Mucosa of descending colon (tissue), 3 donors: Measurements from ENCODE around the gene CDH15. TPM values are rescaled to one million over a fixed set of nuclear protein-coding genes. Genes with fewer than 3 reads are reported as not detected.

Experiments used
- ATAC-seq: fragments of 200-7000 bp; cut with Tn5 transposase; one replicate; pipeline ENCODE4 v1.9.1; 2020; ENCODE audit warnings: mild to moderate bottlenecking, moderate library complexity
- DNase-seq, 3 donors: peaks; one replicate each; pipeline ENCODE4 v3.0.0-alpha.2; 2020
- H3K36me3 ChIP-seq: fragments of 200-600 bp; one replicate; pipeline ENCODE4 v1.8.0; 2021; ENCODE audit warnings: low read depth, mild to moderate bottlenecking
- H3K4me1 ChIP-seq: fragments of 200-600 bp; one replicate; pipeline ENCODE4 v1.8.0; 2021; ENCODE audit warnings: low read depth, mild to moderate bottlenecking
- H3K4me3 ChIP-seq: fragments of 200-600 bp; one replicate; pipeline ENCODE4 v1.8.0; 2021; ENCODE audit warnings: mild to moderate bottlenecking
- H3K9me3 ChIP-seq: fragments of 200-600 bp; one replicate; pipeline ENCODE4 v1.8.0; 2021; ENCODE audit warnings: mild to moderate bottlenecking
- intact Hi-C, 2 donors: fragments of 100-400 bp; cut with DNase I in 1 of 2; cut with micrococcal nuclease in 1 of 2; formaldehyde crosslinking; loops; one replicate each; pipeline versions ENCODE4 v1.11.0 to v1.11.1; 2022; cut with DNase I, micrococcal nuclease
- total RNA-seq, 3 donors: library from RNA; stranded (reverse); fragmentation: NEBNext Ultra II Directional in 2 of 3; extraction: Animal tissue kit (Norgen Biotek cat#: 25700) in 2 of 3; gene quantifications; one replicate each; pipeline versions ENCODE4 v1.2.1 to v1.2.4, GENCODE V29; 2021 to 2023
- TF ChIP-seq, protein P1 (sequence below): fragments of 200-600 bp; IDR thresholded peaks from one replicate; pipeline ENCODE4 v1.8.0; 2022; ENCODE audit warnings: antibody characterized with exemption, mild to moderate bottlenecking
- donor health status: DM: no; HTN: no; CAD: no; lungs with moderate emphysema.
- donor health status: DM: no; HTN: no; CAD: no.
- donor health status: DM: no; HTN: yes; CAD: no.

The CDH15 gene
- total RNA-seq, 3 donors from 2014 or later: not detected

DNA sequence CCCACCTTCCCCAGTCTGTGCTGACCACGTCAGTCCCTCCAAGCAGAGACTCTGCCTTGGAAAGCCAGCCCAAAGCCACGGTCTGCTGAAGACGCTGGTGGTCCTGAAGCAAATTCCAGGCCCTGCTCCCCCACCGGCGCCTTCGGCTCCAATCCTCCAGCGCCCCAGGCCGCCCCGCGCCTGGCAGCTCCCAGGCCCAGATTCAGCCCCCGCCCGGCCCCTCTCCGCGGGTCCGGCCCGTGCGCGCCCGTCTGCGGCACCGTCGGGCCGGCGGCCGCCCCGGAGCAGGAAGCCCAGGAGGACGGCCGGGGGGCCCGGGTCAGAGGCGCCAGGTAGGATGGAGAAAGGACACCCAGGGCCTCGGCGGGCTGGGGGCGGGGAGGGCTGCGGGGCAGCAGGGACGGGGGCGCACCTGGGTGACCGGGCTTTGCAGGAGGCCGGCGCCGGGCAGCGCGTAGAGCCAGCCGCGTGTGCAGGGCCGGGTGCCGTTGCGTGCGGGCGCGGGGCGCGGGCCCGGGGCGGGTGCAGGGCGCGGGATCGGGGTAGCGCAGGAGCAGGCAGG, 29.4 kb downstream of the CDH15 start:
- Histone ChIP-seq H3K9me3 (no peaks in the 10 kb centered on the region), H3K4me3 (no peak overlapping the region), H3K4me1 (peaks cover 13% of the 10 kb centered on the region), H3K36me3 (no peaks in the 10 kb centered on the region)
- ATAC-seq (no peak), DNase-seq (no peak)
- TF ChIP-seq, protein P1, sequence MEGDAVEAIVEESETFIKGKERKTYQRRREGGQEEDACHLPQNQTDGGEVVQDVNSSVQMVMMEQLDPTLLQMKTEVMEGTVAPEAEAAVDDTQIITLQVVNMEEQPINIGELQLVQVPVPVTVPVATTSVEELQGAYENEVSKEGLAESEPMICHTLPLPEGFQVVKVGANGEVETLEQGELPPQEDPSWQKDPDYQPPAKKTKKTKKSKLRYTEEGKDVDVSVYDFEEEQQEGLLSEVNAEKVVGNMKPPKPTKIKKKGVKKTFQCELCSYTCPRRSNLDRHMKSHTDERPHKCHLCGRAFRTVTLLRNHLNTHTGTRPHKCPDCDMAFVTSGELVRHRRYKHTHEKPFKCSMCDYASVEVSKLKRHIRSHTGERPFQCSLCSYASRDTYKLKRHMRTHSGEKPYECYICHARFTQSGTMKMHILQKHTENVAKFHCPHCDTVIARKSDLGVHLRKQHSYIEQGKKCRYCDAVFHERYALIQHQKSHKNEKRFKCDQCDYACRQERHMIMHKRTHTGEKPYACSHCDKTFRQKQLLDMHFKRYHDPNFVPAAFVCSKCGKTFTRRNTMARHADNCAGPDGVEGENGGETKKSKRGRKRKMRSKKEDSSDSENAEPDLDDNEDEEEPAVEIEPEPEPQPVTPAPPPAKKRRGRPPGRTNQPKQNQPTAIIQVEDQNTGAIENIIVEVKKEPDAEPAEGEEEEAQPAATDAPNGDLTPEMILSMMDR: no peak
- intact Hi-C loops: no loop called here

DNA sequence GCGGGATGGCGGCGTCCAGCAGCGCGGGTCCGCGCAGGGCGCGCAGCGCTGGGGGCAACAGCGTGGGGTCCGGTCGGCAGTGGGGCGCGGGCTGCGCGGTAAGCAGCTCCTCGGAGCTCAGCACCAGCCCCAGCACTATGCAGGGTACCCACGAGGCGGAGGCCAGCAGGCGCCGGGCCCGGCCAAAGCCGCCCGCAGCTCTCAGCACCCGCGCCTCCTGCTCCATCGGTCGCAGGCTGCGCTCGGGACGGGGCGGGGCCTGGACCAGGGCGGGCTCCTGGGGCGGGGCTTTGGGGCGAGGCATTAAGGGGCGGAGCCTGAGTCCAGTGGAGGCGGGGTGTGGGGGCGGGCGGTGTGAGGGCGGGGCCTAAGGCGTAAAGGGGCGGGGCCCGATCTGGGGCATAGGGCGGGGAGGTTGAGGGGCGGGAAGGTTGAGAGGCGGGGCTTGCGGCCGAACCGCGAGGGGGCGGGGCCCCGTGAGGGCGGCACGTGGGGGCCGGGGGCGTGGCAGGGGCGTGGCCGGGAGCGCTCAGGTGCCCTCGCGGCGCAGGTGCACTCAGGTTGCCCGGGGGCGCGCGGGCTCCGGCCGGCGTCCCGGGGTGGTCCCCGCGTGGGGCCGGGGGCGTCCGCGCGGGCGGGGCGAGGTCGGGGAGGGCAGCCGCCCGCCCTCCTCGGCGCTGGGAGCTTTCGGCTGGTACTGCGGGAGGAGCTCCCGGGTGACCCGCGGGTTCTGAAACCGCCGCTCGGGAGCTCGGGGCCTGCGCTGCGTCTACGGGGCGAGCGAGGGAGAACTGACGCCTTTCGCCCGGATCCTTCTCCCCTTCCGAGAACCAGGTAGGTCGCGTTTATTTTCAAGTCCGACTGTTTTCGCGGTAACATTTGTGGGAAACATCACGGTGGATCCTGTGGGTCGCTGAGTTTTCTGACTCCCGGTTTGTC, 30.2 kb downstream of the CDH15 start:
- no peaks in the 10 kb centered on the region for H3K36me3 ChIP-seq
- TF ChIP-seq, protein P1: no peak
- H3K9me3 ChIP-seq: no peaks in the 10 kb centered on the region
- ATAC-seq: peak; percentile 96
- no peak overlapping the region for H3K4me3 ChIP-seq
- peaks cover 13% of the 10 kb centered on the region for H3K4me1 ChIP-seq
- DNase-seq: peak; percentile 89 to 93 (median 89)
- intact Hi-C loops: no loop called here

DNA sequence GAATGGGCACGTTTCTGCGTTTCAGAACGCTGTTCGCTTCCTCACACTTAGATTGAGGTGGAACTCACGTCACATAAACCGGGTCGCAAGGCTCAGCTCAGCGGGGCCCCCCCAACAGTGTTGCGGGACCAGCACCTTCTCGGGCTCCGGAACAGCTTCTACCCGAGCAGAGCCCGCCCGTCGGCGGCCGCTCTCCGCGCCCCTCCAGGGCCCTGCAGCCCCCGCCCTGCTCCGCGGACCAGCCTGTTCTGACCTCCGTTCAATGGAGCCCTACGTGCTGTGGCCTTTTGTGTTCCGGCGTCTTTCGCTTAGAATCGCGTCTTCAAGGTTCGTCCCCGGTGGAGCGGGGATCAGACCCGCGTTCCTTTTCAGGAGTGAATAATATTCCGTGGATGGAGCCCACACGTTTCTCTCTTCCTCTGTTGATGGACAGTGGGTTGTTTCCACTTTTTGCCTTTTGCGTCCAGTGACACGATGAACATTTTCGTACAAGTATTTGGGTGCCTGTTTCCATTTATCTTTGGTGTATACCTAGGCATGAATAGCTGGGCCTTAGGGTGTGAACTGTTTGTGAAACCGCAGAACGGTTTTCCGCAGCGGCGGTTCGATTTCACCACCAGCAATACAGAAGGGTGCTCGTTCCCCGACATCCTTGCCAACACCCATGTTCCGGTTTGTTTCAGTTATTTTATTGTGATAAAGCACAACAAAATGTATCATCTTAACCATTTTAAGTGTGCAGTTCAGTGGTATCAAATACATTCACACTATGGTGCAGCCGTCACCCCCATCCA, 31.1 kb downstream of the CDH15 start:
- DNase-seq: peak in 1 of 3 donors; percentile 52
- intact Hi-C loops: no loop called here
- Histone ChIP-seq H3K9me3 (no peaks in the 10 kb centered on the region), H3K36me3 (no peaks in the 10 kb centered on the region), H3K4me3 (no peak overlapping the region), H3K4me1 (peaks cover 13% of the 10 kb centered on the region)
- TF ChIP-seq, protein P1: no peak
- ATAC-seq: no peak

DNA sequence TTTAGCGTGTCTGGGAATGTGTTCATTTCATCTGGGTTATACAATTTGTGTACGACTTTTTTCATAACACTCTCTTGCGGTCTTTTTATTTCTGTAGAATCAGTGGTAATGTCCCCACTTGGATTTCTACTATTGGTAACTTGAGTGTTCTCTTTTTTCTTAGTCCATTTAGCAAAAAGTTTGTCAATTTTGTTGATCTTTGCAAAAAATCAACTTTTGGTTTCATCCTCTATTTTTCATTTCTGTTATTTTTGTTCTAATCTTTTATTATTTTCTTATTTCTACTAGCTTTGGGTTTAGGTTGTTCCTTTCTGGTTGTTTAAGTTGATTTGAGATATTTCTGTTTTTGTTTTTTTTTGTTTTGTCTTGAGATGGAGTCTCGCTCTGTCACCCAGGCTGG, 36.4 kb downstream of the CDH15 start:
- Histone ChIP-seq H3K4me3 (no peak overlapping the region), H3K9me3 (no peaks in the 10 kb centered on the region), H3K4me1 (no peaks in the 10 kb centered on the region), H3K36me3 (no peaks in the 10 kb centered on the region)
- ATAC-seq (no peak), DNase-seq (no peak)
- intact Hi-C loops: no loop called here
- TF ChIP-seq, protein P1: no peak

DNA sequence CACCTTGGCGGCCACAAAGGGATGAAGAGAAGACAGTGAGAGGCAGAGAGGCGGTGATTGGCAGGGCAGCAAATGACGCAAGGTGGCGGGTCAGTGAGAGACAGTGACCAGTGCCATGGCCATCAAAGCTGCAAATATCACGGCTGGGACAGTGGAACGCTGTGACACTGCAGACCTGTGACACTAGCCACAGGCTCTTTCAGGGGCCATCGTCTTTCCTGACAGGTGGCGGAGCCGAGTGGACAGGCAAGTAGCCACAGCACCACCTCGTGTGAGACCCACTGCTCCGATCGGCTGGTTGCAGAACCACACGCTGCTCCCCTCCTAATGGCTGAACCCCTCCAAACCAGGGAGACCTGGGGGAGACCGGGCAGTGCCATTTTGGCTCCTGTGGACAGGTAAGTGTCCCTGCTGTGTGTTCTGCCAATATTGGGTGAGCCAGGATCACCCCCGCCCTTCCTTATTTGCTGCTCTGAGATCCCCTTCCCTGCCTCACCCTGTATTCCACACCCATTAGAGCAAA, 38.0 kb downstream of the CDH15 start:
- Histone ChIP-seq H3K36me3 (no peaks in the 10 kb centered on the region), H3K9me3 (no peaks in the 10 kb centered on the region), H3K4me1 (no peaks in the 10 kb centered on the region), H3K4me3 (no peak overlapping the region)
- intact Hi-C loops: no loop called here
- DNase-seq (no peak), ATAC-seq (peak; percentile 48)
- TF ChIP-seq, protein P1: no peak
